H9 (cell line): Measurements from ENCODE around the gene SELE. TPM values are rescaled to one million over a fixed set of nuclear protein-coding genes. Genes with fewer than 3 reads are reported as not detected.

Experiments
- DNase-seq: peaks from one replicate; pipeline ENCODE4 v3.0.0-alpha.2; 2017
- H2AFZ ChIP-seq: one replicate; pipeline ENCODE4 v1.6.1; 2013; ENCODE audit warnings: mild to moderate bottlenecking, low read length, control low read depth, moderate library complexity
- H2AK5ac ChIP-seq: 2 replicates; pipeline ENCODE4 v1.6.1; 2013; ENCODE audit warnings: low read length, control low read depth, mixed read lengths; ENCODE audit not compliant: insufficient read length
- H2BK120ac ChIP-seq: one replicate; pipeline ENCODE4 v1.6.1; 2013; ENCODE audit warnings: low read depth, mild to moderate bottlenecking, low read length, control low read depth, inconsistent platforms; ENCODE audit not compliant: poor library complexity, severe bottlenecking
- H2BK12ac ChIP-seq: 2 replicates; pipeline ENCODE4 v1.6.1; 2013; ENCODE audit warnings: low read length, control low read depth, mixed read lengths, low read depth; ENCODE audit not compliant: insufficient read length
- H2BK15ac ChIP-seq: 2 replicates; pipeline ENCODE4 v1.6.1; 2013; ENCODE audit warnings: low read depth, low read length, control low read depth
- H2BK20ac ChIP-seq: one replicate; pipeline ENCODE4 v1.6.1; 2013; ENCODE audit warnings: low read depth, mild to moderate bottlenecking, low read length, control low read depth, inconsistent platforms; ENCODE audit not compliant: poor library complexity, severe bottlenecking
- H2BK5ac ChIP-seq: 2 replicates; pipeline ENCODE4 v1.6.1; 2013; ENCODE audit warnings: low read length, control low read depth, mixed read lengths; ENCODE audit not compliant: insufficient read length
- H3K14ac ChIP-seq: 2 replicates; pipeline ENCODE4 v1.6.1; 2013; ENCODE audit warnings: low read length, control low read depth; ENCODE audit not compliant: insufficient read depth
- H3K18ac ChIP-seq: 2 replicates; pipeline ENCODE4 v1.6.1; 2013; ENCODE audit warnings: low read depth, mild to moderate bottlenecking, mixed read lengths, low read length, control low read depth; ENCODE audit not compliant: insufficient read length
- H3K23ac ChIP-seq: 2 replicates; pipeline ENCODE4 v1.6.1; 2013; ENCODE audit warnings: low read length, control low read depth, mixed read lengths, low read depth; ENCODE audit not compliant: insufficient read length
- H3K23me2 ChIP-seq: 2 replicates; pipeline ENCODE4 v1.6.1; 2013; ENCODE audit warnings: low read depth, mild to moderate bottlenecking, mixed read lengths, low read length, control low read depth; ENCODE audit not compliant: insufficient read length, poor library complexity, severe bottlenecking
- H3K27ac ChIP-seq: 2 replicates; pipeline ENCODE4 v1.5.1; 2013; ENCODE audit warnings: low read length, control low read depth, mixed read lengths, low read depth; ENCODE audit not compliant: insufficient read length
- H3K27me3 ChIP-seq: 2 replicates; pipeline ENCODE4 v1.6.1; 2013; ENCODE audit warnings: low read length, control low read depth, inconsistent platforms; ENCODE audit not compliant: insufficient read depth
- H3K4ac ChIP-seq: 2 replicates; pipeline ENCODE4 v1.6.1; 2013; ENCODE audit warnings: low read depth, mild to moderate bottlenecking, control low read depth, inconsistent platforms, low read length, moderate library complexity
- H3K4me1 ChIP-seq: 2 replicates; pipeline ENCODE4 v1.6.1; 2013; ENCODE audit warnings: low read length, control low read depth, inconsistent platforms; ENCODE audit not compliant: insufficient read depth
- H3K4me2 ChIP-seq: 2 replicates; pipeline ENCODE4 v1.6.1; 2013; ENCODE audit warnings: low read length, control low read depth, mixed read lengths; ENCODE audit not compliant: insufficient read length, insufficient read depth
- H3K56ac ChIP-seq: 2 replicates; pipeline ENCODE4 v1.6.1; 2013; ENCODE audit warnings: low read depth, mild to moderate bottlenecking, mixed read lengths, low read length, control low read depth; ENCODE audit not compliant: insufficient read length
- H3K79me1 ChIP-seq: 2 replicates; pipeline ENCODE4 v1.6.1; 2013; ENCODE audit warnings: low read depth, mild to moderate bottlenecking, moderate library complexity, low read length, control low read depth, inconsistent platforms; ENCODE audit not compliant: insufficient read depth, poor library complexity, severe bottlenecking
- H3K79me2 ChIP-seq: 2 replicates; pipeline ENCODE4 v1.6.1; 2013; ENCODE audit warnings: low read length, control low read depth, inconsistent platforms; ENCODE audit not compliant: insufficient read depth
- H3K9ac ChIP-seq: 2 replicates; pipeline ENCODE4 v1.6.1; 2013; ENCODE audit warnings: low read length, control low read depth, mixed read lengths; ENCODE audit not compliant: insufficient read length; ENCODE audit errors: extremely low read depth
- H3K9me3 ChIP-seq: one replicate; pipeline ENCODE4 v1.6.1; 2013; ENCODE audit warnings: low read depth, low read length, inconsistent platforms; ENCODE audit not compliant: control insufficient read depth
- H3T11ph ChIP-seq: one replicate; pipeline ENCODE4 v1.6.1; 2013; ENCODE audit warnings: mild to moderate bottlenecking, low read length, control low read depth, inconsistent platforms
- H4K20me1 ChIP-seq: one replicate; pipeline ENCODE4 v1.6.1; 2013; ENCODE audit not compliant: control insufficient read depth, insufficient read length, insufficient read depth
- H4K5ac ChIP-seq: 2 replicates; pipeline ENCODE4 v1.6.1; 2013; ENCODE audit warnings: low read depth, mild to moderate bottlenecking, mixed read lengths, low read length, control low read depth; ENCODE audit not compliant: insufficient read length
- H4K8ac ChIP-seq: replicated peaks from 2 replicates; pipeline ENCODE4 v1.6.1; 2013; ENCODE audit warnings: low read length, control low read depth, mixed read lengths, low read depth; ENCODE audit not compliant: insufficient read length
- H4K91ac ChIP-seq: 2 replicates; pipeline ENCODE4 v1.6.1; 2013; ENCODE audit warnings: low read depth, mild to moderate bottlenecking, moderate library complexity, mixed read lengths, low read length, control low read depth; ENCODE audit not compliant: insufficient read length
- H3K27ac Mint-ChIP-seq, 3 experiments: 2 replicates in 2 of 3; 3 replicates in 1 of 3; pipeline ENCODE4 v1.8.0; 2020 to 2021; ENCODE audit warnings: mixed read lengths in 3 of 3, mild to moderate bottlenecking in 1 of 3, moderate library complexity in 1 of 3
- H3K27me3 Mint-ChIP-seq: 2 replicates; pipeline ENCODE4 v1.8.0; 2021; ENCODE audit warnings: low read depth, mild to moderate bottlenecking, moderate library complexity, mixed read lengths
- H3K36me3 Mint-ChIP-seq, 3 experiments: 2 replicates in 2 of 3; 3 replicates in 1 of 3; pipeline ENCODE4 v1.8.0; 2020 to 2021; ENCODE audit warnings: low read depth in 3 of 3, mixed read lengths in 3 of 3; ENCODE audit not compliant: insufficient read depth in 1 of 3
- H3K4me1 Mint-ChIP-seq, 2 experiments: 2 replicates each; pipeline ENCODE4 v1.8.0; 2020; ENCODE audit warnings: mixed read lengths in 2 of 2
- H3K4me3 Mint-ChIP-seq, 2 experiments: 2 replicates in 1 of 2; 3 replicates in 1 of 2; pipeline ENCODE4 v1.8.0; 2020 to 2021; ENCODE audit warnings: mild to moderate bottlenecking in 2 of 2, mixed read lengths in 2 of 2, moderate library complexity in 1 of 2
- H3K9me3 Mint-ChIP-seq, 2 experiments: 2 replicates in 1 of 2; 3 replicates in 1 of 2; pipeline ENCODE4 v1.8.0; 2020; ENCODE audit warnings: mild to moderate bottlenecking in 2 of 2, mixed read lengths in 2 of 2, moderate library complexity in 1 of 2
- CTCF ChIP-seq: fragments of 200-600 bp; sonication (generic); conservative IDR thresholded peaks from 3 replicates; pipeline ENCODE4 v1.8.0; 2021; ENCODE audit warnings: antibody characterized with exemption, mild to moderate bottlenecking
- WGBS: extraction: QIAGEN DNeasy Blood & Tissue Kit; methylation state at CpG from one replicate; pipeline ENCODE4 v1.1.7; 2013; ENCODE audit warnings: missing lambda C conversion rate, low lambda C conversion rate, mixed read lengths; ENCODE audit not compliant: insufficient read length; ENCODE audit errors: extremely low coverage; 5-methylcytosine and 5-hydroxymethylcytosine counted together
- total RNA-seq: library from RNA; stranded (reverse); gene quantifications from 2 replicates; pipeline ENCODE4 v1.2.1, GENCODE V29; 2021

The SELE gene
- total RNA-seq, 1 experiment from 2014 or later = not detected

GRCh38 chr1:169682071-169682470 is 51.8 kb downstream of the SELE start:
- H2AK5ac ChIP-seq = no peak overlapping the region
- no peak overlapping the region for H3K4ac ChIP-seq
- no peak overlapping the region for H3K27ac Mint-ChIP-seq
- H3K9ac ChIP-seq = no peak overlapping the region
- no peak overlapping the region for H3K23ac ChIP-seq
- H3K18ac ChIP-seq = no peak overlapping the region
- H4K91ac ChIP-seq = no peak overlapping the region
- no peak overlapping the region for H3K4me2 ChIP-seq
- H3K79me1 ChIP-seq = no peaks in the 10 kb centered on the region
- H3K4me1 Mint-ChIP-seq = peaks cover 5 to 8% of the 10 kb centered on the region in 2 experiments
- no peak overlapping the region for H2BK20ac ChIP-seq
- no peak overlapping the region for H3K56ac ChIP-seq
- H4K5ac ChIP-seq = no peak overlapping the region
- no peaks in the 10 kb centered on the region for H3K9me3 ChIP-seq
- H2BK12ac ChIP-seq = no peak overlapping the region
- H2BK5ac ChIP-seq = no peak overlapping the region
- H3K14ac ChIP-seq = no peak overlapping the region
- no peak overlapping the region for H3K4me3 Mint-ChIP-seq
- no peak overlapping the region for H2BK120ac ChIP-seq
- H3K27me3 ChIP-seq = peaks cover 33% of the 10 kb centered on the region
- no peak overlapping the region for H2BK15ac ChIP-seq
- no peak overlapping the region for H4K8ac ChIP-seq
- H3K27me3 Mint-ChIP-seq = peaks cover 4% of the 10 kb centered on the region
- H3T11ph ChIP-seq = no peak overlapping the region
- H4K20me1 ChIP-seq = no peaks in the 10 kb centered on the region
- no peaks in the 10 kb centered on the region for H3K4me1 ChIP-seq
- H2AFZ ChIP-seq = no peak overlapping the region
- no peak for DNase-seq
- H3K27ac ChIP-seq = no peak overlapping the region
- H3K36me3 Mint-ChIP-seq = no peaks in the 10 kb centered on the region; a peak in 1 of 7 replicates
- TF ChIP-seq CTCF = no peak
- H3K79me2 ChIP-seq = no peaks in the 10 kb centered on the region
- WGBS = no CpG with 5 or more reads among the region's 2 CpGs
- no peaks in the 10 kb centered on the region; a peak in 1 of 5 replicates for H3K9me3 Mint-ChIP-seq
- no peaks in the 10 kb centered on the region for H3K23me2 ChIP-seq
